GM18951 (cell line): ENCODE results near the gene CDH12.

Experiments
- POLR2A ChIP-seq: IDR thresholded peaks from 4 replicates; pipeline ENCODE4 v1.6.1; 2011; ENCODE audit warnings: mild to moderate bottlenecking; ENCODE audit not compliant: insufficient read length, insufficient read depth; ENCODE audit errors: extremely low read depth
- in situ Hi-C: fragments of 300-500 bp; cut with MboI; formaldehyde crosslinking; loops from one replicate; pipeline ENCODE4 v1.12.0; 2022; ENCODE audit warnings: low sequenced_read_pairs, mixed read lengths, inconsistent platforms; ENCODE audit not compliant: unreplicated experiment

Gene CDH12

GRCh38 chr5:22734907-22735306 lies 118.2 kb downstream of the CDH12 start:
- TF ChIP-seq POLR2A, result no peak
- in situ Hi-C loops, result no loop called here

GRCh38 chr5:22728610-22729009 lies 124.5 kb downstream of the CDH12 start:
- no peak for TF ChIP-seq POLR2A
- in situ Hi-C loops, result no loop called here

- no peak for TF ChIP-seq POLR2A
- in situ Hi-C loops, result no loop called here
These were observed 130.7 kb downstream of the CDH12 start for GRCh38 chr5:22722491-22722890.

- no peak for TF ChIP-seq POLR2A
- in situ Hi-C loops, result no loop called here
These were observed 131.1 kb downstream of the CDH12 start for GRCh38 chr5:22722056-22722455.

GRCh38 chr5:22719842-22720241 lies 133.3 kb downstream of the CDH12 start:
- no peak for TF ChIP-seq POLR2A
- in situ Hi-C loops, result no loop called here

GRCh38 chr5:22710660-22711059 lies 142.5 kb downstream of the CDH12 start:
- in situ Hi-C loops, result no loop called here
- TF ChIP-seq POLR2A, result no peak

GRCh38 chr5:22709743-22710142 lies 143.4 kb downstream of the CDH12 start:
- TF ChIP-seq POLR2A, result no peak
- in situ Hi-C loops, result no loop called here

GRCh38 chr5:22708770-22709328 lies 144.3 kb downstream of the CDH12 start:
- TF ChIP-seq POLR2A, result no peak
- in situ Hi-C loops, result no loop called here

GRCh38 chr5:22706901-22707300 lies 146.2 kb downstream of the CDH12 start:
- in situ Hi-C loops, result no loop called here
- TF ChIP-seq POLR2A, result no peak

- no peak for TF ChIP-seq POLR2A
- in situ Hi-C loops, result no loop called here
These were observed 153.8 kb downstream of the CDH12 start for GRCh38 chr5:22699319-22699718.

- no peak for TF ChIP-seq POLR2A
These were observed 160.0 kb downstream of the CDH12 start for GRCh38 chr5:22693121-22693520.

GRCh38 chr5:22683050-22683449 lies 170.1 kb downstream of the CDH12 start:
- in situ Hi-C loops, result no loop called here
- TF ChIP-seq POLR2A, result no peak

More at GRCh38 chr5:22693121-22693520, 160.0 kb downstream of the CDH12 start:
- in situ Hi-C loops, result no loop called here

- in situ Hi-C loops, result no loop called here
- TF ChIP-seq POLR2A, result no peak
These were observed 174.3 kb downstream of the CDH12 start for GRCh38 chr5:22678886-22679285.

GRCh38 chr5:22673131-22673530 lies 180.0 kb downstream of the CDH12 start:
- in situ Hi-C loops, result no loop called here
- no peak for TF ChIP-seq POLR2A

GRCh38 chr5:22669345-22669744 lies 183.8 kb downstream of the CDH12 start:
- in situ Hi-C loops, result no loop called here
- no peak for TF ChIP-seq POLR2A
